Left renal cortex interstitium (tissue), 4 donors: ENCODE measurements around the gene BEAN1. TPM values are rescaled to one million over a fixed set of nuclear protein-coding genes. Genes with fewer than 3 reads are reported as not detected.
"Not testable (repeated sequence)": the region's sequence is repeated elsewhere in the genome, so short reads cannot be mapped to it uniquely, and the experiment has no call there.

Experiments used
- DNase-seq, 4 donors: peaks; one replicate each; pipeline ENCODE4 v3.0.0-alpha.2; 2013; ENCODE audit warnings: low read depth in 4 of 4, low spot score in 2 of 4, missing footprints in 1 of 4
- polyA plus RNA-seq, 4 donors: library from polyadenylated mRNA; unstranded; fragments of 120-200 nt; gene quantifications; one replicate each; pipeline ENCODE4 v1.2.1, GENCODE V29; 2013; ENCODE audit not compliant: insufficient read length in 4 of 4

Gene BEAN1
- polyA plus RNA-seq, 4 donors: 0.57 to 3.6 (median 1.9) TPM

GRCh38 chr16:66497921-66498320 lies 70.8 kb downstream of the BEAN1 start:
- not testable (repeated sequence) for DNase-seq

- DNase-seq: not testable (repeated sequence)
Observed at GRCh38 chr16:66501563-66501962, 74.5 kb downstream of the BEAN1 start.

- no peak for DNase-seq
Observed at GRCh38 chr16:66502020-66502913, 75.2 kb downstream of the BEAN1 start.

- no peak for DNase-seq
Observed at GRCh38 chr16:66503030-66503429, 75.9 kb downstream of the BEAN1 start.

- DNase-seq: no peak
Observed at GRCh38 chr16:66503612-66504011, 76.5 kb downstream of the BEAN1 start.

- DNase-seq: no peak
Observed at GRCh38 chr16:66507731-66508239, 80.7 kb downstream of the BEAN1 start.

GRCh38 chr16:66508248-66508913 lies 81.3 kb downstream of the BEAN1 start:
- DNase-seq: no peak

- no peak for DNase-seq
Observed at GRCh38 chr16:66508914-66509496, 81.9 kb downstream of the BEAN1 start.

GRCh38 chr16:66509576-66509975 lies 82.5 kb downstream of the BEAN1 start:
- DNase-seq: no peak

- no peak for DNase-seq
Observed at GRCh38 chr16:66510298-66510697, 83.2 kb downstream of the BEAN1 start.

GRCh38 chr16:66510711-66511601 lies 83.9 kb downstream of the BEAN1 start:
- no peak for DNase-seq

GRCh38 chr16:66511602-66512271 lies 84.6 kb downstream of the BEAN1 start:
- DNase-seq: no peak

GRCh38 chr16:66512272-66513110 lies 85.4 kb downstream of the BEAN1 start:
- no peak for DNase-seq

- DNase-seq: no peak
Observed at GRCh38 chr16:66513111-66513723, 86.1 kb downstream of the BEAN1 start.

GRCh38 chr16:66514391-66514790 lies 87.3 kb downstream of the BEAN1 start:
- DNase-seq: not testable (repeated sequence)

- not testable (repeated sequence) for DNase-seq
Observed at GRCh38 chr16:66514980-66515595, 88.0 kb downstream of the BEAN1 start.

- no peak for DNase-seq
Observed at GRCh38 chr16:66515596-66516508, 88.8 kb downstream of the BEAN1 start.
